ENCODE results near the gene KMT2E. TPM values are rescaled to one million over a fixed set of nuclear protein-coding genes. Genes with fewer than 3 reads are reported as not detected.

Gene KMT2E
- total RNA-seq, 1 experiment from 2014 or later = 63.1 TPM

DNA sequence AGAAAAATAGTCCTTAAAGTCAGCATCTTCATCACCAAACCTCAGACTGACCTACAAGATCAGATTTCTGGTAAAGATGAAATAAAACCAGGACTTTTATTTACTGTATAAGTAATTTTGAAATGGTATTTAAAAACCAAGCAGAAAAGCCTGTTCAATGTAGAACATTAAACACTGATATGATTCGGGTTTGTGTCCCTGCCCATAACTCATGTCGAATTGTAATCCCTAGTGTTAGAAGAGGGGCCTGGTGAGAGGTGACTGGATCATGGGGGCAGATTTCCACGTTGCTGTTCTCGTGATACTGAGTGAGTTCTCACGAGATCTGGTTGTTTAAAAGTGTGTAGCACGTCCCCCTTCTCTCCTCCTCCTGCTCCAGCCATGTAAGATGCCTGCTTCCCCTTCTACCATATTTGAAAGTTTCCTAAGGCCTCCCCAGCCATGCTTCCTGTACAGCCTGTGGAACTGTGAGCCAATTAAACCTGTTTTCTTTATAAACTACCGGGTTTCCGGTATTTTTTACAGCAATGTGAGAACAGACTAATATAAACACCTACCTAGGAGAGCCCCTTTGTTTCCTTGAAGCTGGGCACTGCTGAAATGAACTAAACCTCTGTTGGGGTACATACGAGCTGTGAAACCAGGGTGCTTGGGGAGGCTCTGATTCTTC is 120.1 kb downstream of the KMT2E start:
- H3K36me3 Mint-ChIP-seq (ENCODE audit: insufficient read depth, unreplicated experiment) = peaks cover 34% of the 10 kb centered on the region
- POLR2A ChIA-PET = no interaction called here
- Histone ChIP-seq H3K4me3 (ENCODE audit: low read depth, low read length) (no peak overlapping the region), H3K27me3 (replicated peaks; ENCODE audit: control insufficient read depth, insufficient read depth, low read length) (no peaks in the 10 kb centered on the region), H3K9me3 (no peaks in the 10 kb centered on the region), H3K4me1 (no peaks in the 10 kb centered on the region), H3K36me3 (ENCODE audit: control insufficient read depth, insufficient read depth, low read length) (peaks cover 1% of the 10 kb centered on the region; the same call in 1 of the 2 replicates)
- intact Hi-C loops (cut with micrococcal nuclease; ENCODE audit: unreplicated experiment) = no loop called here
- no peak overlapping the region for H3K4me3 Mint-ChIP-seq (ENCODE audit: unreplicated experiment)
- TF ChIP-seq, protein P1, sequence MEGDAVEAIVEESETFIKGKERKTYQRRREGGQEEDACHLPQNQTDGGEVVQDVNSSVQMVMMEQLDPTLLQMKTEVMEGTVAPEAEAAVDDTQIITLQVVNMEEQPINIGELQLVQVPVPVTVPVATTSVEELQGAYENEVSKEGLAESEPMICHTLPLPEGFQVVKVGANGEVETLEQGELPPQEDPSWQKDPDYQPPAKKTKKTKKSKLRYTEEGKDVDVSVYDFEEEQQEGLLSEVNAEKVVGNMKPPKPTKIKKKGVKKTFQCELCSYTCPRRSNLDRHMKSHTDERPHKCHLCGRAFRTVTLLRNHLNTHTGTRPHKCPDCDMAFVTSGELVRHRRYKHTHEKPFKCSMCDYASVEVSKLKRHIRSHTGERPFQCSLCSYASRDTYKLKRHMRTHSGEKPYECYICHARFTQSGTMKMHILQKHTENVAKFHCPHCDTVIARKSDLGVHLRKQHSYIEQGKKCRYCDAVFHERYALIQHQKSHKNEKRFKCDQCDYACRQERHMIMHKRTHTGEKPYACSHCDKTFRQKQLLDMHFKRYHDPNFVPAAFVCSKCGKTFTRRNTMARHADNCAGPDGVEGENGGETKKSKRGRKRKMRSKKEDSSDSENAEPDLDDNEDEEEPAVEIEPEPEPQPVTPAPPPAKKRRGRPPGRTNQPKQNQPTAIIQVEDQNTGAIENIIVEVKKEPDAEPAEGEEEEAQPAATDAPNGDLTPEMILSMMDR (IDR thresholded peaks at IDR 0.05; ENCODE audit: insufficient read depth in 1 of 2, low read depth in 1 of 2, low read length in 1 of 2, severe bottlenecking in 1 of 2, unreplicated experiment in 1 of 2) = no peak
- no peaks in the 10 kb centered on the region for H3K27me3 Mint-ChIP-seq (ENCODE audit: insufficient read depth, unreplicated experiment)
- H3K4me1 Mint-ChIP-seq (ENCODE audit: low read depth, unreplicated experiment) = peaks cover 10% of the 10 kb centered on the region
- no peak overlapping the region for H3K27ac Mint-ChIP-seq (ENCODE audit: unreplicated experiment)
- CTCF ChIA-PET = no interaction called here
- no TSS peak for BruUV-seq (replicated peaks)
- no peaks in the 10 kb centered on the region for H3K9me3 Mint-ChIP-seq (ENCODE audit: unreplicated experiment)
- no peak for DNase-seq

DNA sequence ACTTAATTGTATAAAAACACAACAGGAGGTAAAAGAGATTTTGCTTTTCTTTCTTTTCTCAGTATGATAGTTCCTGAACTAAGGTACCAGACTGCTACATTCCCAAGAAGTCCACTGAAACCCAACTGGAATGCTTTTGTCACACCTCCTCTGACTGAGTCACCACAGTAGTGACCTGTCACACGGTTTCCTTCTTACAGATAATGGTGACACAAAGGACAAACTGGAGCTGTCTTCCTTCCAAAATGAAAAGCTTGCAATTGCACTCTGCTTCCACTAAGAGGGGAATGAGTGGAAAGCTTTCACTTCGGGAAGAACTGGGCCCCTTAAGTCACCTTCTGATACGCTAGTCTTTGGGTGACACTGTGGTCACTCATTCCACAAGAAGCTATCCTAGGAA is 122.2 kb downstream of the KMT2E start:
- H3K27me3 ChIP-seq (replicated peaks; ENCODE audit: control insufficient read depth, insufficient read depth, low read length) = no peaks in the 10 kb centered on the region
- Mint-ChIP-seq H3K27me3 (ENCODE audit: insufficient read depth, unreplicated experiment) (no peaks in the 10 kb centered on the region), H3K36me3 (ENCODE audit: insufficient read depth, unreplicated experiment) (peaks cover 36% of the 10 kb centered on the region), H3K9me3 (ENCODE audit: unreplicated experiment) (no peaks in the 10 kb centered on the region), H3K27ac (ENCODE audit: unreplicated experiment) (peak overlapping the region; percentile 20), H3K4me1 (ENCODE audit: low read depth, unreplicated experiment) (peaks cover 10% of the 10 kb centered on the region), H3K4me3 (ENCODE audit: unreplicated experiment) (no peak overlapping the region)
- POLR2A ChIA-PET = no interaction called here
- no peaks in the 10 kb centered on the region for H3K9me3 ChIP-seq
- TF ChIP-seq, protein P1 (IDR thresholded peaks at IDR 0.05; ENCODE audit: insufficient read depth in 1 of 2, low read depth in 1 of 2, low read length in 1 of 2, severe bottlenecking in 1 of 2, unreplicated experiment in 1 of 2) = no peak
- CTCF ChIA-PET = no interaction called here
- peaks cover 1% of the 10 kb centered on the region for H3K36me3 ChIP-seq (ENCODE audit: control insufficient read depth, insufficient read depth, low read length)
- peak in 1 of 2 experiments; percentile 13 for DNase-seq
- H3K4me3 ChIP-seq (ENCODE audit: low read depth, low read length) = no peak overlapping the region
- intact Hi-C loops (cut with micrococcal nuclease; ENCODE audit: unreplicated experiment) = no loop called here
- H3K4me1 ChIP-seq = no peaks in the 10 kb centered on the region
- BruUV-seq (replicated peaks) = no TSS peak

DNA sequence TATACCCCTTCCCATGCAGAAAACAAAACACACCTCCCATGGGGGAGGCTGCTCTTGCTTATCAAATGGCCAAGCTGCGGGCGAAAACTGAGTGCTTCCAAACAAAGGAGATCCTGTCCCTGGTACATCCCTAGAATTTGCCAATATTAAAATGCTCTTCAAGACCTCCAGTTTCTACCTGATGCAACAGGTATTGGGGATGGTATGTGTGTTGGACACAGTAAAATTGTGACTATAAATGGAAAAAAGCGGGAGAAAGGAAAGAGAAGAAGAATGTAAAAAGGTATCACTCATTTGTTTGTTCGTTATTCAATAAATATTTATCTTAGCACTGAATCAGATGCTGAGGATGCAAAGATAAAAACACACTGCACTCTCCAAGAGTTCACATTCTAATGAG is 123.9 kb downstream of the KMT2E start:
- no peak overlapping the region for H3K27ac Mint-ChIP-seq (ENCODE audit: unreplicated experiment)
- Histone ChIP-seq H3K9me3 (no peaks in the 10 kb centered on the region), H3K4me3 (ENCODE audit: low read depth, low read length) (no peak overlapping the region), H3K36me3 (ENCODE audit: control insufficient read depth, insufficient read depth, low read length) (peaks cover 1% of the 10 kb centered on the region), H3K27me3 (replicated peaks; ENCODE audit: control insufficient read depth, insufficient read depth, low read length) (no peaks in the 10 kb centered on the region), H3K4me1 (no peaks in the 10 kb centered on the region)
- CTCF ChIA-PET = no interaction called here
- POLR2A ChIA-PET = no interaction called here
- no peak overlapping the region for H3K4me3 Mint-ChIP-seq (ENCODE audit: unreplicated experiment)
- BruUV-seq (replicated peaks) = no TSS peak
- no peaks in the 10 kb centered on the region for H3K9me3 Mint-ChIP-seq (ENCODE audit: unreplicated experiment)
- H3K27me3 Mint-ChIP-seq (ENCODE audit: insufficient read depth, unreplicated experiment) = no peaks in the 10 kb centered on the region
- peaks cover 29% of the 10 kb centered on the region for H3K36me3 Mint-ChIP-seq (ENCODE audit: insufficient read depth, unreplicated experiment)
- no peak for DNase-seq
- peaks cover 10% of the 10 kb centered on the region for H3K4me1 Mint-ChIP-seq (ENCODE audit: low read depth, unreplicated experiment)
- TF ChIP-seq, protein P1 (IDR thresholded peaks at IDR 0.05; ENCODE audit: insufficient read depth in 1 of 2, low read depth in 1 of 2, low read length in 1 of 2, severe bottlenecking in 1 of 2, unreplicated experiment in 1 of 2) = no peak
- intact Hi-C loops (cut with micrococcal nuclease; ENCODE audit: unreplicated experiment) = no loop called here

Measured in Caco-2 (cell line).